ENCODE data around the gene ACAN.

ACAN gene

GRCh38 chr15:88878720-88879184 is 75.5 kb downstream of the ACAN start:
- H3K23ac ChIP-seq (ENCODE audit: low read length), result no peak overlapping the region
- peaks cover 5 to 35% of the 10 kb centered on the region in 2 experiments for H3K36me3 ChIP-seq (ENCODE audit: control insufficient read depth in 1 of 2, insufficient read depth in 2 of 2, low read length in 2 of 2)
- no peaks in the 10 kb centered on the region for H3K9me3 ChIP-seq (ENCODE audit: insufficient read depth, low read depth, low read length)
- H2AK5ac ChIP-seq (ENCODE audit: low read length), result no peak overlapping the region
- no peaks in the 10 kb centered on the region for H3K79me1 ChIP-seq (ENCODE audit: low read length)
- H2BK120ac ChIP-seq (ENCODE audit: insufficient read depth, low read length, poor library complexity), result no peak overlapping the region
- H4K8ac ChIP-seq (ENCODE audit: low read depth, low read length), result no peak overlapping the region
- H3K4me1 ChIP-seq (ENCODE audit: control insufficient read depth in 1 of 2, insufficient read depth in 2 of 2, low read length in 2 of 2), result no peaks in the 10 kb centered on the region
- H2BK12ac ChIP-seq (ENCODE audit: low read length), result no peak overlapping the region
- H3K9ac ChIP-seq (ENCODE audit: low read length), result no peak overlapping the region
- no peak overlapping the region for H3K4me3 ChIP-seq (ENCODE audit: low read depth, low read length)
- no peak overlapping the region for H2AFZ ChIP-seq (ENCODE audit: insufficient read depth, low read length, poor library complexity)
- H2BK5ac ChIP-seq (ENCODE audit: low read depth, low read length, poor library complexity), result no peak overlapping the region
- no peak overlapping the region for H3K4ac ChIP-seq (ENCODE audit: low read depth, low read length)
- no peak overlapping the region for H3K4me2 ChIP-seq (ENCODE audit: low read length)
- no peak overlapping the region for H3K27ac ChIP-seq (ENCODE audit: low read depth, low read length)
- DNase-seq, result peak; percentile 53 to 78
- H3K79me2 ChIP-seq (ENCODE audit: control insufficient read depth, insufficient read depth, low read length, poor library complexity), result no peaks in the 10 kb centered on the region
- H4K12ac ChIP-seq (ENCODE audit: low read depth, low read length), result no peak overlapping the region
- WGBS (ENCODE audit: extremely low coverage, insufficient coverage, insufficient read length), result no CpG with 5 or more reads among the region's 18 CpGs
- no peak overlapping the region for H3K18ac ChIP-seq (ENCODE audit: low read length)
- H3K27me3 ChIP-seq (ENCODE audit: insufficient read depth, low read length), result no peaks in the 10 kb centered on the region
- H3K14ac ChIP-seq (ENCODE audit: low read length), result no peak overlapping the region
- H4K91ac ChIP-seq (ENCODE audit: low read depth, low read length), result no peak overlapping the region

GRCh38 chr15:88880944-88881740 is 77.9 kb downstream of the ACAN start:
- no peaks in the 10 kb centered on the region for H3K27me3 ChIP-seq (ENCODE audit: insufficient read depth, low read length)
- no CpG with 5 or more reads among the region's 31 CpGs for WGBS (ENCODE audit: extremely low coverage, insufficient coverage, insufficient read length)

GRCh38 chr15:88881775-88882174 is 78.5 kb downstream of the ACAN start:
- no peak overlapping the region for H2BK12ac ChIP-seq (ENCODE audit: low read length)
- H3K27me3 ChIP-seq (ENCODE audit: insufficient read depth, low read length), result no peaks in the 10 kb centered on the region
- no peak overlapping the region for H4K91ac ChIP-seq (ENCODE audit: low read depth, low read length)
- H3K79me1 ChIP-seq (ENCODE audit: low read length), result no peaks in the 10 kb centered on the region
- H3K4me1 ChIP-seq (ENCODE audit: control insufficient read depth in 1 of 2, insufficient read depth in 2 of 2, low read length in 2 of 2), result peaks cover 2% of the 10 kb centered on the region in 2 experiments
- DNase-seq, result no peak
- no peak overlapping the region for H2BK120ac ChIP-seq (ENCODE audit: insufficient read depth, low read length, poor library complexity)
- WGBS (ENCODE audit: extremely low coverage, insufficient coverage, insufficient read length), result no CpG with 5 or more reads among the region's 3 CpGs
- no peak overlapping the region for H2AFZ ChIP-seq (ENCODE audit: insufficient read depth, low read length, poor library complexity)
- no peak overlapping the region for H3K14ac ChIP-seq (ENCODE audit: low read length)
- no peak overlapping the region for H3K23ac ChIP-seq (ENCODE audit: low read length)
- no peak overlapping the region for H3K27ac ChIP-seq (ENCODE audit: low read depth, low read length)
- H2AK5ac ChIP-seq (ENCODE audit: low read length), result no peak overlapping the region
- no peak overlapping the region for H3K9ac ChIP-seq (ENCODE audit: low read length)
- no peaks in the 10 kb centered on the region for H3K79me2 ChIP-seq (ENCODE audit: control insufficient read depth, insufficient read depth, low read length, poor library complexity)
- no peak overlapping the region for H3K4me2 ChIP-seq (ENCODE audit: low read length)
- no peak overlapping the region for H4K8ac ChIP-seq (ENCODE audit: low read depth, low read length)
- H3K36me3 ChIP-seq (ENCODE audit: control insufficient read depth in 1 of 2, insufficient read depth in 2 of 2, low read length in 2 of 2), result peaks cover 5 to 30% of the 10 kb centered on the region in 2 experiments
- H3K9me3 ChIP-seq (ENCODE audit: insufficient read depth, low read depth, low read length), result no peaks in the 10 kb centered on the region
- no peak overlapping the region for H3K18ac ChIP-seq (ENCODE audit: low read length)
- H2BK5ac ChIP-seq (ENCODE audit: low read depth, low read length, poor library complexity), result no peak overlapping the region
- H3K4ac ChIP-seq (ENCODE audit: low read depth, low read length), result no peak overlapping the region
- no peak overlapping the region for H3K4me3 ChIP-seq (ENCODE audit: low read depth, low read length)
- H4K12ac ChIP-seq (ENCODE audit: low read depth, low read length), result no peak overlapping the region

More at GRCh38 chr15:88880944-88881740, 77.9 kb downstream of the ACAN start:
- Histone ChIP-seq H3K27ac (ENCODE audit: low read depth, low read length) (no peak overlapping the region), H3K4me3 (ENCODE audit: low read depth, low read length) (no peak overlapping the region), H3K14ac (ENCODE audit: low read length) (no peak overlapping the region), H3K9me3 (ENCODE audit: insufficient read depth, low read depth, low read length) (no peaks in the 10 kb centered on the region), H3K4me1 (ENCODE audit: control insufficient read depth in 1 of 2, insufficient read depth in 2 of 2, low read length in 2 of 2) (peaks cover 2% of the 10 kb centered on the region in 2 experiments), H3K23ac (ENCODE audit: low read length) (no peak overlapping the region), H4K8ac (ENCODE audit: low read depth, low read length) (no peak overlapping the region), H2AFZ (ENCODE audit: insufficient read depth, low read length, poor library complexity) (no peak overlapping the region), H4K12ac (ENCODE audit: low read depth, low read length) (no peak overlapping the region), H3K9ac (ENCODE audit: low read length) (no peak overlapping the region), H3K79me2 (ENCODE audit: control insufficient read depth, insufficient read depth, low read length, poor library complexity) (no peaks in the 10 kb centered on the region), H2AK5ac (ENCODE audit: low read length) (no peak overlapping the region), H2BK12ac (ENCODE audit: low read length) (no peak overlapping the region), H3K79me1 (ENCODE audit: low read length) (no peaks in the 10 kb centered on the region), H3K4ac (ENCODE audit: low read depth, low read length) (no peak overlapping the region), H3K4me2 (ENCODE audit: low read length) (no peak overlapping the region), H3K18ac (ENCODE audit: low read length) (no peak overlapping the region), H3K36me3 (ENCODE audit: control insufficient read depth in 1 of 2, insufficient read depth in 2 of 2, low read length in 2 of 2) (peaks cover 5 to 36% of the 10 kb centered on the region in 2 experiments), H2BK5ac (ENCODE audit: low read depth, low read length, poor library complexity) (no peak overlapping the region), H4K91ac (ENCODE audit: low read depth, low read length) (no peak overlapping the region), H2BK120ac (ENCODE audit: insufficient read depth, low read length, poor library complexity) (no peak overlapping the region)
- DNase-seq, result no peak

- peaks cover 2% of the 10 kb centered on the region in 2 experiments for H3K4me1 ChIP-seq (ENCODE audit: control insufficient read depth in 1 of 2, insufficient read depth in 2 of 2, low read length in 2 of 2)
- no peak overlapping the region for H4K8ac ChIP-seq (ENCODE audit: low read depth, low read length)
- no peak overlapping the region for H2AFZ ChIP-seq (ENCODE audit: insufficient read depth, low read length, poor library complexity)
- H3K79me1 ChIP-seq (ENCODE audit: low read length), result no peaks in the 10 kb centered on the region
- H3K36me3 ChIP-seq (ENCODE audit: control insufficient read depth in 1 of 2, insufficient read depth in 2 of 2, low read length in 2 of 2), result peaks cover 5 to 26% of the 10 kb centered on the region in 2 experiments
- H2BK12ac ChIP-seq (ENCODE audit: low read length), result no peak overlapping the region
- no peak overlapping the region for H2BK120ac ChIP-seq (ENCODE audit: insufficient read depth, low read length, poor library complexity)
- no peak overlapping the region for H3K27ac ChIP-seq (ENCODE audit: low read depth, low read length)
- H4K91ac ChIP-seq (ENCODE audit: low read depth, low read length), result no peak overlapping the region
- no peak overlapping the region for H3K9ac ChIP-seq (ENCODE audit: low read length)
- H3K4me3 ChIP-seq (ENCODE audit: low read depth, low read length), result no peak overlapping the region
- no peaks in the 10 kb centered on the region for H3K27me3 ChIP-seq (ENCODE audit: insufficient read depth, low read length)
- H3K4me2 ChIP-seq (ENCODE audit: low read length), result no peak overlapping the region
- WGBS (ENCODE audit: extremely low coverage, insufficient coverage, insufficient read length), result no CpG with 5 or more reads among the region's 4 CpGs
- peak in 1 of 2 donors; percentile 33 for DNase-seq
- no peak overlapping the region for H2BK5ac ChIP-seq (ENCODE audit: low read depth, low read length, poor library complexity)
- H3K14ac ChIP-seq (ENCODE audit: low read length), result no peak overlapping the region
- no peak overlapping the region for H4K12ac ChIP-seq (ENCODE audit: low read depth, low read length)
- H2AK5ac ChIP-seq (ENCODE audit: low read length), result no peak overlapping the region
- no peaks in the 10 kb centered on the region for H3K9me3 ChIP-seq (ENCODE audit: insufficient read depth, low read depth, low read length)
- no peak overlapping the region for H3K18ac ChIP-seq (ENCODE audit: low read length)
- H3K23ac ChIP-seq (ENCODE audit: low read length), result no peak overlapping the region
- no peak overlapping the region for H3K4ac ChIP-seq (ENCODE audit: low read depth, low read length)
- no peaks in the 10 kb centered on the region for H3K79me2 ChIP-seq (ENCODE audit: control insufficient read depth, insufficient read depth, low read length, poor library complexity)
Measured at GRCh38 chr15:88882785-88883184, 79.5 kb downstream of the ACAN start.

Measured in trophoblast cell (in vitro differentiated cells and primary cell).